T-helper 1 cell (primary cell): ENCODE measurements around the gene HDAC7.
A peak's percentile ranks its signal among the peaks of the same experiment; 100 is the strongest.

Source experiments
- DNase-seq, 5 donors: peaks; one replicate each; pipeline ENCODE4 v3.0.0-alpha.2; 2012 to 2020
- total RNA-seq, 4 donors: gene quantifications; one replicate each; lab custom pipeline; 2026; lab: John Stamatoyannopoulos, UW

Gene HDAC7
- 135 to 202 (median 159) reads per million in 4 donors for total RNA-seq

DNA sequence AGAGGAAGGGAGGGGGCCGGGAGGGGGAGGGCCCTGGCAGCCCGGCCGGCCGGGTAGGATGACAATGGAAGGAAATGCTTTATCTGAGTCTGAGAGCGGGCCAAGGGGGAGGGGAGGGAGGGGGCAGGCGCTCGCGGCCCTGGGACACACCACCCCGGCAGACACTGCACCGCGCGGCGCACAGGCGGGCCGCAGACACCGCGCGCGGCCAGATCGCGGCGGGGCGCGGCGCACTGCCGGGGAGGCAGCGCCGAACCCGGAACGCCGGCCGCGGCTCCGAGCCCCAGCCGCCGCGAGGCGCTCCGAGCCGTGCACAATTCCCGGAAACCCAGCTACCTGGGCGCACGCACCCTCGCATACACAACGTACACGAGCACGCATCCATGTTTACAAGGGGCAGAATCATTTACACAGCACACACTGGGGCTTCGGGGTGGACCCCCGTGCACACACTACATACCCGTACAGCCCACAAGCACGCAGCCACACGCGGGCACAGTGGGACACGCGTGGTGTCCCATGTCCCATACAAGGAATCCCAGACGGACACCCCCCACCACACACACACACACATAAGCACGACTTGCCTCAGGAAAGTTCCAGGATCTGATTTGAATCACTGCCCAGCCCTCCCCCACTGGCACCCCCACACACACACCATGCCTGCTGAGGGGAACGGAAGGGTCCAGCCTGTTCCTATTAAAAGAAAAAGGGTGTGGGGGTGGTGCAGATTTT, at the start of gene HDAC7:
Gene HDAC7 (minus strand): TSS at position 8 of the 735 bp plus-strand sequence. CDS start 118 bp downstream, outside the sequence.
- peak; percentile 54 to 84 (median 61) for DNase-seq

DNA sequence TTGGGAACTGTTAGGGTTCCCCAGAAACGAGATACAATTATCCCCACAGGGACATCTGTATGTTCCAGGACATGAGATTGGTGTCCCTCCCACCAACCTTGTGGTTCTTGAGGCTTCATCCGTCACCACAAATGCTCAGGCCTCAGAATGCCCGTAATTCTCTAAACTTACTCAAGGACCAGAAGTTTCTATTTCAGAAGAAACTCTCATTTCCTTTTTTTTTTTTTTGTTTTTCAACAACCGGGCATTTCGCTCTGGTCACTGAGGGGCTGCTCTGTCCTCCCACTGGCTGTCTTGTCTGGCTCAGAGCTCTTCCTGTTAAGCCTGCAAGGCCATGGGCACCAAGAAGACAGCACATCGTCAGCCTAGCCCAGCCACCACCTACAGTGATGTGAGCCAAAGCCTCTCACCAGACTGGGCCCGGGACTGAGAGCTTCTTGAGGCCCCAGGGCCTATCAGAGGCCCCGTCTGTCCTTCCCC, 48.9 kb upstream of the HDAC7 start:
- DNase-seq = peak in 1 of 5 donors; percentile 44

DNA sequence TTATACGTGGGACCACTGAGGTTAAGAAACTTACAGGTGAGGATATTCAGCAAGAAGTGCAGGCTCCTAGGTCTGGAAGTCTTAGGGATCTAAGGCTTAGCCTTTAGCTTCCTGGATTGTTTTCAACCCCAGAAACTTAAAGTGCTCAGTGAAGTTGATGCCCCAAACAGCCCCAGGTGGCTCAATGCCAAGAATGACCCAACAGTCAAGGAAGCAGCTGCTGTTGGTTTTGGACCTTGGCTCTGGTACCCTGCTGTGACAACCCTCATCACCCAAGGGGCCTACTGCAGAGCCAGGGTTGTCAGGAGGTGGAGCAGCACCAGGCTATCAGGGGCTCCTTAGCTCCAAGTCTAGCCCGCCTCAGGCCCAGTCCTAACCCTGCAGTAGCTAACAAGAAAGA, 48.3 kb upstream of the HDAC7 start:
- DNase-seq = no peak

DNA sequence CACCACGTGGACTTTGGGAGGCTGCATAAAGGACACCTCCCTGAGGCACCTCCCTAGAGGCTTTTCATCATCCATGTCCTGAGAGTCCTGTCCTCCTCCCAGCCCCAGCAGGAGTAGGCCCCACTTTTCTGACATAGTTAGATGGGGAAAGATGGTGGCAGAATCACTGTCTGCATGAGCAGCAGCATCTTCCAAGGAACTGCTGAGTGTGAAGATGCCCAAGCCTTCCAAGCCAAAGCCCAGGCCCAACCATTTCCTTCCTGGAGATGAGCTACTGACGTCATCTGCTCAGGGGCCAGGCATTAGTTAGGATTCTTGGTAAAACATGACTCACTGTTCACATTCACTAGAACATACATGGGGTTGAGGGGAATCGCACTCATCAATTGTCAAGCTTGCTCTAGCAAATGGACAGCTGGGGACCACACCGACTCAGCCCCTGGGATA, 47.8 kb upstream of the HDAC7 start:
- peak in 1 of 5 donors; percentile 85 for DNase-seq

DNA sequence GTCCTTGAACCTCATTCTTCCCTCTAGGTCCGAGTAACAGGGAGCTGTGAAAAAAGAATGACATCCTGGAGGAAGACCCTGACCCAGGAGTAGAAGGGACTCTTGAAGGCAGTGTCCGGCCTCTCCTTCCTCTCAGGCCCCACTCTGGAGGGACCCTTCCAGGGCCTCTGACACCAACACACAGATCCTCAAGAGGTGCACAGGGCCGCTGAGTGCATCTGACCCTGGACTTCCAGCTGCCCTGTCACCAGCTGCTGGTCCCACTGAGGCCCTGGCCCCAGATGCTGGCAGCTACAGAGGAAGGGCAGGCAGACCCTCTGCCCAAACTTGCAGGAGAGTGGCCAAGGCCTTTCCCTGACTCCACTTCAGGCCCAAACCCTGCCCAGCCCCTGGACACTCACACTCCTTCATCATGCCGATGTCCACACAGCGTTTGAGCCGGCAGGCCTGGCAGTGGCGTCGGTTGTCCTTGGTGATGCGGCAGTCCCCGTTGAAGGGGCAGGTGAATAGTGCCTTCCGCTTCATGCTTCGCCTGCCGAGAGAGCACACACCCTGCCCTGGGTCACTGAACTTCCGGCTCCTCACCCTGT, 45.0 kb upstream of the HDAC7 start:
- DNase-seq = no peak

DNA sequence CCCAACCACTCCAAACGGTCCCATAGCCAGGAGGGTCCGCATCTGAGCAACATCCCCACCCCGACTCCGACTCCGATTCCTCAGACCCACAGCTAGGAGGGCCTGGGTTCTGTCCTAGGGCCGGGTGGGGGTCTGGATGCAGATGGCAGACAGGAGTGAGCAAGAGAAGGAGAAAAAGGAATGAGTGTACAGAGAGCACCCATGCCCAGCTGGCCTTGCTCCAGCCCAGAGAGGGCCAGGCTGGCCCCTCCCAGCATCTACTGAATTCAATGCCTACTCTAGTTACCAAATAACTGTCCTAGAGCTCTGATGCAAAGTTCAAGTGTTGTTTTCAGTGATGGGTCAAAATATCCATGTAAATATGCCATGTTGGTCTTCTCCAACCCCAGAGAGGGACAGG, 44.3 kb upstream of the HDAC7 start:
- DNase-seq = no peak

DNA sequence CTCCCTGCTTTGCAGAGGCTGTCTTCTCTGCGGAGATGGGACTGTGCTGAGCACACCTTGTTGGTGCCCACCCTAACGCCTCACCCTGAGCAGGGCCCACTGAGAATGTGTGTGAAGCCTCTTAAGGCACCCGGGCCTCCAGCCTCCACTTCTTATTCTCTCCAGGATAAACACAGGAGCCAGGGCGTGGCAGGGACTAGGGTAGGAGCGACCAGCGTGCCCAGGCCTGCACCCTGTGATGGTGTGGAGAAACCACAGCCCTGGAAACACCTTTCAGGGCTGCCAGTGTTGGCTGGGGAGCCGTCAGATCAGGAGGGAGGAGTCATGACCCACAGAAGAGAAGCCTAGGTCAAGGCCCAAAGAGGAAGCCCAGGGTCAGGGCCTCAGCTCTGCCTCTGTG, 43.8 kb upstream of the HDAC7 start:
- no peak for DNase-seq

DNA sequence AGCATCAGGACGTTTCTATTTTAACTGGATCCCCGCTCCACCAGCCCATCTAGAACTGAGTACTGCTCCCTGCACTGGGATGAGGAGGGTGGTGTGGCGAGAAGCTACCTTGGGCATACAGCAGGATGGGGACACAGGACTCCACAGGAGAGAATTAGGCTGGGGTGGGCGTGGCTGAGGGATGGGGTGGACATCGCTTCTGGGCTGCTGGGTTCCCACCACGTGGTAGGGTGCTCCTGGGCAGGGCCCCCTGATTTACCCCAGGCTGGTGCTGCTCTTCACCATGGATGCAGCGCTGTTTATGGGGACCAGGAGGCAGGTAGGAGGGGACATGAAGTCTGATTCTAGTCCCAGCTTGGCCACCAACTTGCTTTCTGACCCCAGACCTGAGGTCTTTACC, 43.2 kb upstream of the HDAC7 start:
- DNase-seq = no peak

DNA sequence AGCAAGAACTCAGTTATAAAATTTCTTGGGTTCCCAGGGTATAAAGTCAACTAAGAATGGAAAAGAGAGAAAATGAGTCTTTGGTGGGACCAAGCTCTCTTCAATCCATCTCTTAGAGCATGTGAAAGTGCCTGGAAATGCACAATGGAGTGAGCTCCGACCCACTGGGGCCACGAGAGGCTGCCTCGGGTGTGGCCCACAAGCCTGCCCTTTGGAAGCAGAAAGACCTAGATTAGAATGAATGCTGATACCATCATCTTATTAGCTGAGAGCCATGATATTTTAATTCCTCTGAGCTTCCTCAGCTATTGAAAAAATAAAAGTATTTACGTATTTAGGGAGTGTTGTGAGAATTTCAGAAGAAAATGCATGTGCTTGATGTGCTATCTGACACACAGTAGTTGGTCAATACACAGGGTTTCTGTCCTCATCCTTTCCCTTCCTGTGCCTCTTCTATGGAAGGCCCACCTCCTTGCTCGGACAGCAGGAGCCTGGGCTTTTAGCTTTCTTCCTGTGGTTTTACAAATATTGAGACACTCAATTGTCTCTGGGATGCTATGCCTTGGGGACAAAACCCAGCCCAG, 42.6 kb upstream of the HDAC7 start:
- DNase-seq = no peak

DNA sequence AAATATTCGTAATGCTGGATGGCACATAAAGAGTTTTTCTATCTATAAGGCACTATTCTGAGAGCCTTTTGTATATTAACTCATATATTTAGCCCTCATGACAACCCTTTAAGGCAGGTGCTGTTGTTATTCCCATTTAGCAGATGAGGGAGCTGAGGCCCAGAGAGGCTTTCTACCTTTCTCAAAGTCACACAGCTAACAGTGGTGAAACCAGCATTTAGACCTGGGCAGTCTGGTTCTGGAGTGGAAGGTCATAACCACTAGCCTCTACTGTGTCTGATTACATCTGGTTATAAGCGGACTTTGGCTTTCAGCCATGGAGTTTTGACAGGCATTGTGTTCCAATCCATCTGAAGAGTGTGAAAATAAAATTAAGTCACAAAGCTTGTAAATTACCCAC, 41.2 kb upstream of the HDAC7 start:
- no peak for DNase-seq

DNA sequence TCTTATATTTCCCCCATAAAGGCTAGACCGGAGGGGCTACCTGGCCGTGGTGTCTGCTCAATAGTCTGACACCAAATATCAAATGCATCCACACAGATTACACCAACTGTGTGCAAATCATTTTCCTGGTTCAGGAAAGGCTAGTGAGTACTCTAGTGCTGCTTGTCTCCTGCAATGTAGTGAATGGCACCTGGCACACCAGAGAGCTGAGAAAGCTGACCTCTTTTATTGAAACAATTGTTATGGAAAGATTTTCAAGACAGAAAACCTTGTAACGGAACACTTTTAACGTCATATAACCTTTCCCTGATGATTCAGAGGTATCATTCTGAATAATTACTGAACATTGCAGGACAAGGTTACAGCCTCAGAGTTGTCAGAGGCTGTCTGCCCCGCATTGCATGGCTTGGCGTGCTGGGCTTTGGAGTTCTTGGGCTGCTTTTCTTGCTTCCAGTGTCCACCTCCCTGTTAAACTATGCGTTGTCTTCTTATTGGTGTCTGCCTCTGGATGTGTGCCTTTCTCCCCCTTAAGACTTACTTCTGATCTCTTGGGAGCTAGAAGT, 40.7 kb upstream of the HDAC7 start:
- DNase-seq = peak in 1 of 5 donors; percentile 75

DNA sequence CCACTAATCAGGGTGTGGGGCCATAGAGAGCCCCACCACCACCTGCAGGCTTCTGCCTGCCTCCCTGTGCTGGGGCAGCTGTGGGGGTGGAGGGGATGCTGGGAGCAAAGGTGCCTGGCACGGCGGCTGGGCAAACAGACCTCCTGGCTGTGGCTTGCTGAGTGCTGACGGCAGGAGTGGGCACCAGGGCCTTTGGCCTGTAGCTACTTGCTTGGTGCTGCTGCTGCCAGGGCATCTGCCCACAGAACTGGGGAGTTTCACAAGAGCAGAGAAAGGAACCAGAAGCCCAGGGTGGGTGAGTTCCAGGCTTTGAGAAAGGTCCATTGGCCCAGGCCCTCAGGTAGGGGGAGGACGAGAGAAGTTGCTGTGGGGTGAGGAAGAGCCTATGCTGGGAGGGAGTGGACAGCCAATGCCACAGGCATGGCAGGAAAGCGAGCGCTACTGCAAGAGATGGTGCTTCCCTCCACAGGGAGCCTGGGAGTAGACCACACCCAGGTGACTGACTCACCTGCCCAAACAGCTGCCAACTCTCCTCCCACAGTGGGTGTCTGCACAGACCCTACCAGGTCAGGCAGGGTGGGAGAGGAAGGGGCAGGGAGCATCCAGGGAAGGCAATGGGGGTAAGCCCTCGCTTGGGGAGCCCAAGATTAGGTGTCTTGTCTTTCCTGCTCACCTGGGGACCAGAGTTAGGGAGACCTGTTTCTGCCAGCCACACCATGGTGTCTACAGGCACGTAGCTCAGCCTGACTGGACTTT, 39.0 kb upstream of the HDAC7 start:
- no peak for DNase-seq

DNA sequence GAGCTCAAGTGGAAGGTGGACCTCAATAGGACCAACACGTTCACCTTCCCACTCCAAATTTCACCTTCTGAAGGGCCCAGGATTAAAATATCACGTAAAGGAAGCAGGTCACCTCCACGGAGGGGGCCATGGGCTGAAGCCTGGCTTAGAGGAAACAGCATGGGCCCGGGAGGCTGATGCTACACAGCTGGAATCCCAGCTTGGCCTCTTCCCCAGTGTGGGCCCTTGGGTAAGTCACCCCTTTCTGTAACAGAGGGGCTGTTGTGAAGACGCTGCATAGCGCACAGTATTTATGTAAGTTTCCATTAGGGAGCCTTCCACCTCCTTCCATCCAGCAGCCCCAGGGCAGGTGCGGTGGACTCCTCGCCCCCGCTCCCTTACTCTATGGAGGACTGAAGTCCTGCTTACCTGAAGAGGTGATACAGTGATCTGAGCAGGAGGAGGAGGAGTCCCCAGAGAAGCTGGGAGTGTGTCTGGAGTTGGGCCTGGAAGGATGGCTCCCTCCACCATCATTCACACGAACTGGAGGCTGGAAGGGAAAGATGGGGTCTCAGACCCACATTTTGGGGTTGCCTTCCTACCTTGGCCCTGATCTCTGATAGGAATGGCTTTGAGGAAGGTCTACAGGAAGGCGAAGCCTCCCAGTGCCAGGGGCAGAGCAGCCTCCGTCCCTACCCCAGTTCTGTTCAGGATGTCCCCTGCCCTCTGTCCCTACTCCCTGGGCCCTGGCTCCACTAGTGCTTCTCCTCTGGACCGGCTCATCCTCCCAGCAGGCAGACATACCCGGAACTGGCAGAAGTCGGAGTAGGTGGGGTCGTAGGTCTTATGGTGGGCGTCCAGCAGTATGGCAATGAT, 37.2 kb upstream of the HDAC7 start:
- no peak for DNase-seq

DNA sequence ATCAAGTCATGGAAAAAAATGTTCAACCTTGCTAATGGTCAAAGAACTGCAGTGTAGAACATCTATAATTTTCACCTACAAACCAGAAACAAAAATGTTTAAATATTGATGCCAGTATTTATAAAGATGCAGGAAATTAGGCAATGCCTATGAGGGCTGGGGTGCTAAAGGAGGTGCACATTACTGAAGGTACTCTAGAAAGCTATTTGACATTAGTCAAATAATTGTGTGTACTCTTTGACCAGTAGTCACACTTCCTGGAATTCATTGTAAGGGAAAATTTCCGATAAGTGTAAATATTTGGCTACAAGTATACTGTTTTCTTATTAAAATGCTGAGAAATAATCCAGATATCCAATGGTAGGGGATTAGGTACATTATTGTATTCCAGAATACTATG, 36.4 kb upstream of the HDAC7 start:
- no peak for DNase-seq

DNA sequence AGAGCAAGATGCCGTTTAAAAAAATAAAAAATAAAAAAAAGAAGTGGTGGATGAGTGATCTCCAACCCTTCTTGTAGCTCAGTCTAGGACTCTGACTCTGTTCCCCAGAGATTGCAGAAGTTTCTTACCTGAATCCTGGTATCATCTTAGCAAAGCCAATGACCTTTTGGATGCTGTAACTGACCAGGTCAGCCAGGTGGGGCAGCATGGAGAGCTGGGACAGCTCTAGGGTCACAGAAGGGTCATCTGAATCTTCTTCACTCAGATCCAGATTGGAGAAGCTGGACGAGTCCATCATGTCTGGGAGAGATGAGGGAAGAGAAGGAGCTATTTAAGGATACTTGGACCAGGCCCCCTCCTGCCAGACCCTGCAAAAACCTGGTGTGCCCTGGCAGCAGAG, 35.8 kb upstream of the HDAC7 start:
- DNase-seq = no peak

DNA sequence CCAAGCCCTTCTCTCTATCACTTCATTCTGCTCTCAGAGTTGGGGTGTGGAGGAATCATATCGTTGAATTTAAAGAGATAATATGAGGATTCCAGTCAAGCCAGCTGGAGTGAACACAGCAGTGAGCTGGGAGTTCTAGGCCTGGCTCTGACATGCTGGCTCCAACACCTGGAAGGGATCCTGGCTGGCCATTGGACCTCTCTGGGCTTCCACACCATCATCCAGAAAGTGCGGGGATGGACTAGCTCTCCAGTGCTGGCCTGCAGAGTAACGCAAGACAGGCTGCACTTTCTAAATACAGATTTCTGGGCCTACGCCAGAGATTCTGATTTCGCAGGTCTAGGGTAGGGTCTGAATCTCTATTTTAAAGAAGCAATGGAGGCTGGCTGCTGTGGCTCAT, 34.8 kb upstream of the HDAC7 start:
- DNase-seq = no peak

DNA sequence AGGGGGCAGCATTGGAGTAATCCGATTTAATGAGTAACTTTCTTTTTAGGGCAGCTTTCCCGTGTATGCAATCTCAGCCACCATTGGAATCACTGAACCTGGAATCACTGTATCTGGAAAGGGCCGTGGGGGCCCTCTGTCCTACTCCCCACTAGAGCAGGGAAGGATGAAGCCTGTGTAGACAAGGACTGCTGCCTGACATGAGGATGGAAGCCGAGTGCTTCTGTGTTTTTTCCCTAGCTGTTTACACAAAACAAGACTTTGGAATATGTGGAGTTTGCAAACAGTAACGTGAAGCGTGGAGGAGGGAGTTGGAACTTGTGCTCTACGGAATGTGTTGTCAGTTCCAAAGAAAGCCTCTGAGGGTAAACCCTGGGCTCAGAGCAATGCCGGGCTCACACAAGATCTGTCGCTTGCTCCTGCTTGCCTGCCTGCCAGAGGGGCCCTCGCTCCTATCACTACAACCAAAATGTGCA, 32.4 kb upstream of the HDAC7 start:
- no peak for DNase-seq

DNA sequence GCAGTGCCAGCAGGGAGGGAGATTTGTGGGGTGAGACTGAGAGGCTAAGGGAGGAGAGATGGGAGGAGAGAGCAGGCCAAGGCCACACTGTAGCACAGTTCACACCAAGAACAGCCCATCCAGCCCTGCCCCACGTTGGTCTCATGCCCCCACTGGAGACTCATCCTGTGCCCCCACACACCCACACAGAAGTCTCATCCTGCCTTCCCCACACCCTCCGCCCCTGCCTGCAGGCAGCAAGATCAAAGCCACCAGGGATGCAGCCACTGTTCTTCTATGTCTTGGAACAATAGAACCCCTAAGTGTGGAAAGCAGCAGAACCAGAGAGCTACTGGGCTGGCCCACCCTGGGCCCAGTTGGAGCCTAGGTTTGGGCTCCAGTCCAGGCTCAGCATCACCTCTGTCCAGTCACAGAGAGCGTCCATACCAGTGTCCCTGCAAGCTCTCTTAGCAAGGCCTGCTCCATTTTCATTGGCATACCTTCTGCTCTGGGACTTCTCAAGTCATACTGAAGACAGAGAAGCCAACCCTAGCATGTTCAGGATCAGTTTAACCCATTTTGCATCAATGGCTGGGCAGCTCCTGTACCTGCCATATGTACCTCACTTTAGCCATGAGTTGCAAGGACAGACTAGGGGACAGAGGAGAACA, 31.7 kb upstream of the HDAC7 start:
- no peak for DNase-seq

DNA sequence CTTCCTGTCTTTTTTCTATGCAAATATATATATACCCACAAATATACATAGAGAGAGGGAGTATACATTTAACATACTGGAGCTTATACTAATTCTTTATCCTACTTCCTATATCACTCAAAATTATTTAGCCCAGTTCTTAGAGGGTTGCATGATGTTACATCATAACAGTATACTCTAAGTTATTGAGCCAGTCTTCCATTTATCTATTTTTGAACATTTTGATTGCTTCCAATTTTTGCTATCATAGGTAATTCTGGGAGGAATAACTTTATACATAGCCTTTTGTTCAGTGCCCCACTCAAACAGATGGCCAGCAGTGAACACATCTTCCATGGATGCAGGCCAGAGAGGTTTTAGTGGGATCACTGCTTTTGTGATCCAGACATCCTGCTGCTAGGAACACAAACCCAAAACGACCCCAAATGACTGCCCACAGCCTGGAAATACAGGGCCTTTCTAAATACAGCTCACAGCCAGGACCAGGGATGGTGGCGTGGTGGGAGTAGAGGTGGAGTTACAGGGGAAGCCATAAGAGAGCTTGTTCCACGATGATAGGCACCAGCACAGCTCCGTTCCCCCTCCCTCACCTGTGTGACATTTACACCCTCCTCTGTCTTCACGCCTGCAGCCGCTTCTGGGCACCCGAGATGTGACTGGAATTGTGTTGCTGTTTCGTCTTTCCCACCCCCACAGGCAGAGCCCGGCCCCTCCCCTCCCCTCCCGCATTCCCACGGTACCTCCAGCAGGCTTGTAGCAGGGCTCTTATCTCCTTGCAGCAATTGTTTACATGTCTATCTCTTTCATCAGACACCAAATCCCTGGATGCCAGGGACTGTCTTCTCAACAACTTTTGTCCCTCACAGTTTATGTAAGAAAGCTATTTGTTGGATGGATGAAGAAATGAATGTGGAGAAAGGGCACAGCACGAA, 30.7 kb upstream of the HDAC7 start:
- no peak for DNase-seq

DNA sequence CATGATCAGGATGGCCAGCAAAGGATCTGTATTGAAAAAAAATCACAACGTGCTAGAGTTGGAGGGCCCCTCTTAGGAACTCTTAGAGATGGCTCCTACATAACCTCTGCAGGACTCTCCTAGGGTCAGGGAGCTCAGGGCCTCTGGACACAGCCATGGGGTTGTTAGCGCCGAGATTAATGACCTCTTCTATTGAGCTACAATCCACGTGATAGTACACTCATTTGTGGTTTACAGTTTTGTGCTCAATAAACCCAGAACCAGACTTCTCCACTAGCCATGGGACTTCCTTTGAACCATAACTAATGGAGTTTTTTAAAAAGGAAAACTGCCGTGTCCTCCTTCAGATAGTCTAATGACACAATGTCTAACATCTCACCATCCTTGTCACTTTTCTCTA, 29.6 kb upstream of the HDAC7 start:
- no peak for DNase-seq
